ENCODE data around the gene FAM124B.
A peak's percentile ranks its signal among the peaks of the same experiment; 100 is the strongest.
"Not testable (repeated sequence)": the region's sequence is repeated elsewhere in the genome, so short reads cannot be mapped to it uniquely, and the experiment has no call there.

FAM124B gene

GRCh38 chr2:224412141-224413015 is 10.5 kb upstream of the FAM124B start:
- peak; percentile 75 for DNase-seq

- no peak for DNase-seq
Measured at GRCh38 chr2:224410946-224411561, 9.1 kb upstream of the FAM124B start.

GRCh38 chr2:224408676-224409075 is 6.8 kb upstream of the FAM124B start:
- DNase-seq = no peak

GRCh38 chr2:224407241-224407701 is 5.4 kb upstream of the FAM124B start:
- DNase-seq = no peak

GRCh38 chr2:224405841-224406370 is 4.0 kb upstream of the FAM124B start:
- DNase-seq = no peak

- DNase-seq = no peak
Measured at GRCh38 chr2:224405412-224405811, 3.5 kb upstream of the FAM124B start.

- no peak for DNase-seq
Measured at GRCh38 chr2:224404796-224405195, 2.9 kb upstream of the FAM124B start.

- no peak for DNase-seq
Measured at GRCh38 chr2:224403657-224404056, 1.8 kb upstream of the FAM124B start.

GRCh38 chr2:224400886-224401632 is 848 bp downstream of the FAM124B start:
- no peak for DNase-seq

GRCh38 chr2:224400174-224400810 is 1.6 kb downstream of the FAM124B start:
- no peak for DNase-seq

- no peak for DNase-seq
Measured at GRCh38 chr2:224398289-224398688, 3.6 kb downstream of the FAM124B start.

- not testable (repeated sequence) for DNase-seq
Measured at GRCh38 chr2:224397100-224397499, 4.8 kb downstream of the FAM124B start.

GRCh38 chr2:224395620-224396390 is 6.1 kb downstream of the FAM124B start:
- no peak for DNase-seq

GRCh38 chr2:224393157-224393872 is 8.6 kb downstream of the FAM124B start:
- DNase-seq = no peak

GRCh38 chr2:224392545-224392944 is 9.4 kb downstream of the FAM124B start:
- DNase-seq = no peak

GRCh38 chr2:224389317-224389716 is 12.6 kb downstream of the FAM124B start:
- DNase-seq = no peak

GRCh38 chr2:224386876-224387275 is 15.0 kb downstream of the FAM124B start:
- DNase-seq = no peak

- no peak for DNase-seq
Measured at GRCh38 chr2:224382973-224383555, 18.8 kb downstream of the FAM124B start.

GRCh38 chr2:224382280-224382647 is 19.6 kb downstream of the FAM124B start:
- DNase-seq = not testable (repeated sequence)

GRCh38 chr2:224381521-224382279 is 20.2 kb downstream of the FAM124B start:
- DNase-seq = no peak
